Progenitor cell of endocrine pancreas (in vitro differentiated cells): ENCODE results near the gene OLFM1. TPM values are rescaled to one million over a fixed set of nuclear protein-coding genes. Genes with fewer than 3 reads are reported as not detected.
"Not testable (repeated sequence)": the region's sequence is repeated elsewhere in the genome, so short reads cannot be mapped to it uniquely, and the experiment has no call there.

Experiments used
- DNase-seq: peaks from one replicate; pipeline ENCODE4 v3.0.0; 2021; ENCODE audit warnings: low spot score; ENCODE audit not compliant: unreplicated experiment
- H3K27ac Mint-ChIP-seq: 2 replicates; pipeline ENCODE4 v1.8.0; 2021; ENCODE audit warnings: mild to moderate bottlenecking, moderate library complexity, mixed read lengths
- H3K27me3 Mint-ChIP-seq: 2 replicates; pipeline ENCODE4 v1.8.0; 2021; ENCODE audit warnings: mixed read lengths
- H3K36me3 Mint-ChIP-seq: 2 replicates; pipeline ENCODE4 v1.8.0; 2022; ENCODE audit warnings: mixed read lengths; ENCODE audit not compliant: insufficient read depth
- H3K4me1 Mint-ChIP-seq: 2 replicates; pipeline ENCODE4 v1.8.0; 2021; ENCODE audit warnings: low read depth, mixed read lengths
- H3K4me3 Mint-ChIP-seq: 2 replicates; pipeline ENCODE4 v1.8.0; 2021; ENCODE audit warnings: low read depth, mild to moderate bottlenecking, moderate library complexity, mixed read lengths
- H3K9me3 Mint-ChIP-seq: 2 replicates; pipeline ENCODE4 v1.8.0; 2021; ENCODE audit warnings: low read depth, mixed read lengths
- total RNA-seq: library from RNA; stranded (reverse); gene quantifications from 2 replicates; pipeline ENCODE4 v1.2.1, GENCODE V29; 2021
- TF ChIP-seq, protein P1 (sequence below): fragments of 200-600 bp; sonication (generic); IDR thresholded peaks from one replicate; pipeline ENCODE4 v1.5.0; 2021; ENCODE audit warnings: antibody characterized with exemption, mild to moderate bottlenecking; ENCODE audit not compliant: unreplicated experiment

OLFM1 gene
- total RNA-seq, 1 donor from 2014 or later = 1.7 TPM

DNA sequence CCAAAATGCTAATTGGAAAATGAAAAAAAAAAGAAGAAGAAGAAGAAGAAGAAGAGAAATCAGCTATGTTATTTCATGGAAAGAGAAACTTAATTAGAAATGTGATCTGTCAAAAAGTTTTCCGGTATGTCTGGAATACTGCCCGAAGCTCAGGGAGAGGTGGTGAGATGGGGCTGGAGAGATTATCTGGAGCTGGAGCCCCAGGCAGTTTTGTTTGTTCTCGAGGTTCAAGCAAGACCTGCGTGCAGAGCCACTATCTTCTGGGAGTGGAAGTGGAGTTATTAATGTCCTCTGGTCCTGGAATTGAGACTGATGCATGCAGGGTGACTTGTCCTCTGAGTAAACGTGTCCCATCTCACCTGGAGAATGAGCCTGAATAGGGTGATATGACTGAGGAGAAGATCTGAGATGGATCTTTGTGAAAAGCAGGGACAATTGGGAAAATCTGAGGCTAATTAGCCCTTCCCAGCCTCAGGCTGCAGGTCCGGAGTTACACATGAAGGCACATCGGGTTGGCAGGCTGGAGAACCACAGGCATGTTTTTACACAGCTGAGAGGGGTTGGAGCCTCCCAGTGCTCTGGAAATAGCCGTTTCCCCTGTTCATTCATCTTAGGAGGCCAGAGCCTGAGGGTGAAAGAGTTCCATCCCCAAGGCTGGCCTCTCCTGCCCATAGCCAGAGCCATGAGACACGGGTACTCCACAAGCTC is 70.5 kb downstream of the OLFM1 start:
- no peaks in the 10 kb centered on the region for H3K9me3 Mint-ChIP-seq
- H3K4me3 Mint-ChIP-seq = no peak overlapping the region
- peaks cover 62% of the 10 kb centered on the region for H3K27me3 Mint-ChIP-seq
- H3K27ac Mint-ChIP-seq = no peak overlapping the region
- no peaks in the 10 kb centered on the region for H3K4me1 Mint-ChIP-seq
- TF ChIP-seq, protein P1, sequence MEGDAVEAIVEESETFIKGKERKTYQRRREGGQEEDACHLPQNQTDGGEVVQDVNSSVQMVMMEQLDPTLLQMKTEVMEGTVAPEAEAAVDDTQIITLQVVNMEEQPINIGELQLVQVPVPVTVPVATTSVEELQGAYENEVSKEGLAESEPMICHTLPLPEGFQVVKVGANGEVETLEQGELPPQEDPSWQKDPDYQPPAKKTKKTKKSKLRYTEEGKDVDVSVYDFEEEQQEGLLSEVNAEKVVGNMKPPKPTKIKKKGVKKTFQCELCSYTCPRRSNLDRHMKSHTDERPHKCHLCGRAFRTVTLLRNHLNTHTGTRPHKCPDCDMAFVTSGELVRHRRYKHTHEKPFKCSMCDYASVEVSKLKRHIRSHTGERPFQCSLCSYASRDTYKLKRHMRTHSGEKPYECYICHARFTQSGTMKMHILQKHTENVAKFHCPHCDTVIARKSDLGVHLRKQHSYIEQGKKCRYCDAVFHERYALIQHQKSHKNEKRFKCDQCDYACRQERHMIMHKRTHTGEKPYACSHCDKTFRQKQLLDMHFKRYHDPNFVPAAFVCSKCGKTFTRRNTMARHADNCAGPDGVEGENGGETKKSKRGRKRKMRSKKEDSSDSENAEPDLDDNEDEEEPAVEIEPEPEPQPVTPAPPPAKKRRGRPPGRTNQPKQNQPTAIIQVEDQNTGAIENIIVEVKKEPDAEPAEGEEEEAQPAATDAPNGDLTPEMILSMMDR = no peak
- DNase-seq = no peak
- no peaks in the 10 kb centered on the region for H3K36me3 Mint-ChIP-seq

DNA sequence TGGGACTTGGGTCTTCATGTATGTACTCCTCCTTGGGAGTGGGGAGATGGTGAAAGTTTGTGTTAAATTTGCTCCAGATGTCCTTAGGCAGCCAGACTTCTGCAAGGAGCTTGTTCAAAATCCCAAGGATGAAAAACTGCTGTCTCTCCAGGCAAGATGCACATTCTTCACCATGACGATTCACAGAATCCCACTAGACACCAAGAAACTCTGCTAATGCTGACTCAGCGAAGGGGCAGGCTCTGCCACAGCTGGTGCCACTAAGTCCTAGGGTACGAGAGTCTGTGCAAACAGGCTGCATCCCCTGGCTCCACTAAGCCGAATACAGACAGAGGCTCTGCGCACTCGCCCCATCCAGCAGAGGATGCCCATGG is 71.1 kb downstream of the OLFM1 start:
- peaks cover 59% of the 10 kb centered on the region for H3K27me3 Mint-ChIP-seq
- no peak overlapping the region for H3K4me3 Mint-ChIP-seq
- H3K27ac Mint-ChIP-seq = no peak overlapping the region
- no peaks in the 10 kb centered on the region for H3K36me3 Mint-ChIP-seq
- TF ChIP-seq, protein P1 = no peak
- H3K4me1 Mint-ChIP-seq = no peaks in the 10 kb centered on the region
- DNase-seq = no peak
- no peaks in the 10 kb centered on the region for H3K9me3 Mint-ChIP-seq

DNA sequence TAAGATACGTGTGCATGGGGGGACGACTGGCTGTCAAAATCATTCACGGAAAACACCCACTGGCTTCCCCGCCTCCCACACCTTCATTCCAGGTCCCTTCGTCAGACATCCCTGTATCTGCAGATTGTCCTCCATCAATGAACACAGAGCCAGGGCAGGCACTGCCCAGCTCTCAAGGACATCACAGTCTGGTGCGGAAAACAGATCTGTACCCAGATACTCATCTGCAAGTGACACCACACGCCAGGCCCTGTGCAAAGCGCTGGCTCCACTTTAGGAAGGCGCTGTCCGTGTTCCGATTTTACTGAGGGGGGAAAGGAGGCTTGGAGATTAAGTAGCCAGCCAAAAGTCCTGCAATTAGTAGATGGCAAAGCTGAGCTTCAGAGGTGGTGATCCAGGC is 72.3 kb downstream of the OLFM1 start:
- Mint-ChIP-seq H3K4me1 (no peaks in the 10 kb centered on the region), H3K9me3 (no peaks in the 10 kb centered on the region), H3K36me3 (no peaks in the 10 kb centered on the region), H3K27me3 (peaks cover 54% of the 10 kb centered on the region), H3K27ac (no peak overlapping the region), H3K4me3 (no peak overlapping the region)
- TF ChIP-seq, protein P1 = no peak
- no peak for DNase-seq

DNA sequence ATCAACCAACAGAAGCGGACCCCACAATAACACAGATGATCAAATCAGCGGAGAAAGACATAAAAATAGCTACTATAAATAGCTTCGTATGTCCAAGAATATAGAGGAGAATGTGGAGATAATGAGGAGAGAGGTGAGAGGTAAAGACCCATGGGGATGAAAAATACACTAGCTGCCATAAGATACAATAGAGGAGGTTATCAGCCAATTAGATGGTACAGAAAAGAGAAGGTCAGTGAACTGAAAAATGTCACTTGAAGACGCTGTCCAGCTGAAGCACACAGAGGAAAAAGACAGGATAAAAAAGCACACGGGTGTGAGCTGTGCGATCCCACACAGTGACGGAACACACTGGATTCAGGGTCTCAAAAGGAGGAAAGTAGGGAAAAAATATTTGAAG is 73.4 kb downstream of the OLFM1 start:
- TF ChIP-seq, protein P1 = no peak
- no peaks in the 10 kb centered on the region for H3K4me1 Mint-ChIP-seq
- H3K9me3 Mint-ChIP-seq = no peaks in the 10 kb centered on the region
- no peak overlapping the region for H3K27ac Mint-ChIP-seq
- peaks cover 62% of the 10 kb centered on the region for H3K27me3 Mint-ChIP-seq
- no peak overlapping the region for H3K4me3 Mint-ChIP-seq
- H3K36me3 Mint-ChIP-seq = no peaks in the 10 kb centered on the region
- DNase-seq = no peak

- DNase-seq, H3K36me3 Mint-ChIP-seq, H3K4me1 Mint-ChIP-seq, H3K9me3 Mint-ChIP-seq, H3K4me3 Mint-ChIP-seq, H3K27ac Mint-ChIP-seq: not testable (repeated sequence)
- H3K27me3 Mint-ChIP-seq = peaks cover 68% of the 10 kb centered on the region
Measured at GRCh38 chr9:135162599-135162998, 75.1 kb downstream of the OLFM1 start.
